ENCODE measurements around the gene MAML3. TPM values are rescaled to one million over a fixed set of nuclear protein-coding genes. Genes with fewer than 3 reads are reported as not detected.
A peak's percentile ranks its signal among the peaks of the same experiment; 100 is the strongest.

The MAML3 gene
- total RNA-seq, 1 donor: 6.5 TPM

DNA sequence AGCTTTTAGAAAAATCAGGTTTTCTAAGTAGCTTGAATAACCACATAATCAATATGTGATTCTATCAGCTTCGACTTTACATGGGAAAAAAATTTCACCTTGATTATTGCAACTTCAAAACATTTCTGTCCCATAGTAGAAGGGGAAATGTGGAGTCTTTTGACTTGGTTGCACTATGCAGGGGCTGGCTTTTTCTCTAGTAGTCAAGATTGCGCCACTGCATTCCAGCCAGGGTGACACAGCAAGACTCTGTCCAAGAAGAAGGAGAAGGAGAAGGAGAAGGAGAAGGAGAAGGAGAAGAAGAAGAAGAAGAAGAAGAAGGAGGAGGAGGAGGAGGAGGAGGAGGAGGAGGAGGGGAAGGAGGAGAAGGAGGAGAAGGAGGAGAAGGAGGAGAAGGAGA lies 84.9 kb downstream of the MAML3 start:
- DNase-seq (ENCODE audit: low read depth): peak; percentile 75
- no peak overlapping the region for H3K4me3 ChIP-seq (ENCODE audit: low read depth, low read length)
- TF ChIP-seq, protein P1, sequence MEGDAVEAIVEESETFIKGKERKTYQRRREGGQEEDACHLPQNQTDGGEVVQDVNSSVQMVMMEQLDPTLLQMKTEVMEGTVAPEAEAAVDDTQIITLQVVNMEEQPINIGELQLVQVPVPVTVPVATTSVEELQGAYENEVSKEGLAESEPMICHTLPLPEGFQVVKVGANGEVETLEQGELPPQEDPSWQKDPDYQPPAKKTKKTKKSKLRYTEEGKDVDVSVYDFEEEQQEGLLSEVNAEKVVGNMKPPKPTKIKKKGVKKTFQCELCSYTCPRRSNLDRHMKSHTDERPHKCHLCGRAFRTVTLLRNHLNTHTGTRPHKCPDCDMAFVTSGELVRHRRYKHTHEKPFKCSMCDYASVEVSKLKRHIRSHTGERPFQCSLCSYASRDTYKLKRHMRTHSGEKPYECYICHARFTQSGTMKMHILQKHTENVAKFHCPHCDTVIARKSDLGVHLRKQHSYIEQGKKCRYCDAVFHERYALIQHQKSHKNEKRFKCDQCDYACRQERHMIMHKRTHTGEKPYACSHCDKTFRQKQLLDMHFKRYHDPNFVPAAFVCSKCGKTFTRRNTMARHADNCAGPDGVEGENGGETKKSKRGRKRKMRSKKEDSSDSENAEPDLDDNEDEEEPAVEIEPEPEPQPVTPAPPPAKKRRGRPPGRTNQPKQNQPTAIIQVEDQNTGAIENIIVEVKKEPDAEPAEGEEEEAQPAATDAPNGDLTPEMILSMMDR (IDR thresholded peaks at IDR 0.05; ENCODE audit: insufficient read depth, low read depth, low read length): no peak

DNA sequence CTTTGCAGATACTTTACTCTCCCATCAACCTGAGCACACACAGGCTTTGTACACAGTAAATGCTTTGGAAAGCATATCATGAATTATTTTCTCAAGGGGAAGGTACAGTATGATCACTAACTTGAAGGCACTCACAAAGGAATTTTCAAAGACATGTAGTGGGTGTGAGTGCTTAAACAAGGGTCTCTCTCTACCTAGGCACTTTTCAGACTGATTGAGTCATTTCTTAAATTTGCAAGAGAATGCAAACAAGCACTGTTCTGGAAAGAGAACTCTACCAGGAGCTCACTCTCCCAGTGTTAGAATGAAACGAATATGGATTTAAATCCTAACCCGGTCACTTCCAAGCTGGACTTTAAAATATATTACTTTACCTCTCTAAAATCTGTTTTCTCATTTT lies 85.7 kb downstream of the MAML3 start:
- DNase-seq (ENCODE audit: low read depth): no peak
- no peak overlapping the region for H3K4me3 ChIP-seq (ENCODE audit: low read depth, low read length)
- TF ChIP-seq, protein P1 (IDR thresholded peaks at IDR 0.05; ENCODE audit: insufficient read depth, low read depth, low read length): no peak

DNA sequence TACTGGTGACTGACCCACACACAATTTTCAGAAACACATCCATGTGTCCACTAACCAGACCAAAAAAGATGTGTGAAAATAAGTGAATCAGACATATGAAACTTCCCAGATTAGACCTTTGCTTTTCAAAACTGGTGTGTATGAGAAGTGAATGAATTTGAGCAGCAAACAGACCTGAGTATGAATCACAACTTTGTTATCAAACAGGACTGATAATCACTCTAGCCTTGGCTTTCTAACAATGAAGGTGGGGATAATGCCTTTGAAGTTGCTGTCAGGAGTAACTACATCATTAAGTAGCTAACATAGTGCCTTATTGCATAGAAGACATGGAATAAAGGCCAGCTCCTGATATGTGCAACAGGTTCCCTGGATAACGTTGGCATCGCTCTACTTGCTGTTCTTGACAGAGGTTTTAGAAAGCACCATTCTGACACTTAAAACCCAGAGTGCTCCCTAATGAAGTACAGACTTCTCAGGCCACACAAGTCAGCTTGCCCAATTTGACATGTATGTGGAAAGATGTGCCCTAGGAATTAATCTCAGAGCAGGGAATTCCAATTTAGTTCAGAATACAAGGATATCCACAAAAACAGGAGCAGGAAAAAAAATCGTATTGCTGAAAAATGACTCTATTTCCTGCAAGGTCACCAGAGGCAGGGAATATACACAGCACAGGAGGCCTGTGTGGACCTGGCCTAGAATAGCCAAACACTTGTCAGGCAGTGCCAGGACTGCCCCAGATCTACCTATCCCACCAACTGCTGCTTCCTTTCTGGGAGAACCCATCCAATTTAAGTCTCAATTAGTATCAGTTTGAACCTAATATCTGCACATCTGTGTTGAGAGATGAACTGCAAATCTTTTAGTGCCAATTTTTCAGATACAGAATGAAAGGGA lies 87.7 kb downstream of the MAML3 start:
- DNase-seq (ENCODE audit: low read depth): no peak
- H3K4me3 ChIP-seq (ENCODE audit: low read depth, low read length): no peak overlapping the region
- TF ChIP-seq, protein P1 (IDR thresholded peaks at IDR 0.05; ENCODE audit: insufficient read depth, low read depth, low read length): no peak

DNA sequence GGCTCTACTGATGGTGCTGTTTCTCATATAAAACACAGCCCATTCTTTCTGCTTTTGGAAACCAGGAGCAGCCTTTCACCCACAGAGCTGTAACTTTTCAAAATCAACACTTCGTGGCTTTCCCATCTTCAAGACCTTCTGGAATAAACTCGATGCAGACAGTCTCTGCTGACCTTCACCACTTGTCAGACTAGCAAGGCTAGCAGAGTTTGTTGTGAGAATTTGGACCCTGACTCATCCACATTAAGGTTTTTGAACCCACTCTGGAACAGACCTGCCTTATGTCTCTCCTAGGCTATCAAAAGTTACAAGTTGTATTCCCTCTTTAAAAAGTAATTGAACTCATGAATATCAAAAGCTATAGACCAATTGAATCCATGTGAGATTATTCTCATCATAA lies 88.6 kb downstream of the MAML3 start:
- H3K4me3 ChIP-seq (ENCODE audit: low read depth, low read length): no peak overlapping the region
- TF ChIP-seq, protein P1 (IDR thresholded peaks at IDR 0.05; ENCODE audit: insufficient read depth, low read depth, low read length): no peak
- DNase-seq (ENCODE audit: low read depth): peak; percentile 83

DNA sequence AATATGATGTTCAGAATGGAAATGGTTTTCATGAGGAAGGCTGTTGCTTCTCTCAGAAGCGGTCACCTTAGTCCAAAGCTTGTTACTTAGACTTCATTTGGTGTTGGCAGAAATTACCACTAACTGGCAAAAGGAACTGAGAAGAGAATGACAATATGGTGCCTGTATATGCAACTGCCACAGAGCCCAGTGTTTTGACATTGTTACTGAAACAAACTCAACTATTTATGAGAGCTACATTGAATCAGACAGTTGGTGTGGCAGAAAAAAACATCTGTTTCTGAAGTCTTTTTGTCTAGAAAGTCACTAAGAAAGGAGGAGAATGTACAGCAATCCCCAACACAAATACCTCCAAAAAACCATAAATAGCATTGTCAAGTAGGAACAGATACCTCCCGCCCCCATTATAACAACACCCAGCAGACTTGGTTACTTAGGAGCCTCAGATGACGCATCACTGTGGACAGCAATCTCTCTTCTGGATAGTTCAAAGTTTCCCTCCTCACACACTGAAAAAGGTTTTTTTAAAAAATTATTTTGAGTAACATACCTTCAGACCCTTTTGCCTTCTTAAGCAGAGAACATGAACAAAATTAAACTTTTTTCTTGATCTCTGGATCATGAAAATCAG lies 92.2 kb downstream of the MAML3 start:
- no peak overlapping the region for H3K4me3 ChIP-seq (ENCODE audit: low read depth, low read length)
- TF ChIP-seq, protein P1 (IDR thresholded peaks at IDR 0.05; ENCODE audit: insufficient read depth, low read depth, low read length): no peak
- DNase-seq (ENCODE audit: low read depth): no peak

DNA sequence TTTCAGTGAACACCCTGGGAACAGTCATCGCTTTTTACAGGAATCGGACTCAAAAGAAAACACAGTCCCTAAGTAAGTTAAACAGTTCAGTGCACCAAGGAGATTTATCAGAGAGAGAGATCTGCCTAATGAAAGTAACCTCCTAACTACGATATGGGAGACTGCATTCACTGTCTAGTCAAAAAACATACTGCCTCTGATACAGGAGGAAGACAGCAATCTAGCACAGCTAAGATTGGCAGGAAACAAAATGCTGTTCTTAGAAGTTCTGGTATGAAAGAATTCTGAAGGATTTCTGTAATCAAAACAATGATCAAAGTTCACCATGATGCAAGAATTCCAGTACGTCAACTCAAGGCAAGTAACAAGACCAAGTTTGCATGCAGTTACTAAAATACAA lies 92.8 kb downstream of the MAML3 start:
- H3K4me3 ChIP-seq (ENCODE audit: low read depth, low read length): no peak overlapping the region
- TF ChIP-seq, protein P1 (IDR thresholded peaks at IDR 0.05; ENCODE audit: insufficient read depth, low read depth, low read length): no peak
- DNase-seq (ENCODE audit: low read depth): peak; percentile 74

Measured in fibroblast of villous mesenchyme (primary cell).